IMR-90 (cell line): Measurements from ENCODE around the gene CEP43. TPM values are rescaled to one million over a fixed set of nuclear protein-coding genes. Genes with fewer than 3 reads are reported as not detected.

Experiments
- ATAC-seq: fragments of 200-7000 bp; cut with Tn5 transposase; 2 replicates; pipeline ENCODE4 v1.9.1; 2020; ENCODE audit warnings: low read depth, mild to moderate bottlenecking, moderate library complexity
- BruUV-seq: library from RNA; stranded (reverse); fragments of 400-500 nt; replicated peaks from 2 replicates; lab custom pipeline; 2021; lab: Mats Ljungman, UMichigan
- CTCF ChIA-PET: fragments of 300-600 bp; formaldehyde crosslinking; extraction: SDS; loops from one replicate; lab custom pipeline; 2021; ENCODE audit warnings: antibody characterized with exemption; lab: Yijun Ruan, JAX
- POLR2A ChIA-PET: fragments of 300-600 bp; sonication (Branson Sonifier 250); formaldehyde crosslinking; loops from one replicate; lab custom pipeline; 2022; ENCODE audit warnings: antibody characterized with exemption; ENCODE audit not compliant: unreplicated experiment; lab: Charles Lee
- DNase-seq: peaks from one replicate; pipeline ENCODE4 v3.0.0; 2013
- H2AFZ ChIP-seq: replicated peaks from 2 replicates; pipeline ENCODE3; 2013; ENCODE audit warnings: low read length, mild to moderate bottlenecking; ENCODE audit not compliant: poor library complexity
- H2AK5ac ChIP-seq: 2 replicates; pipeline ENCODE4 v1.6.1; 2013; ENCODE audit warnings: low read depth, low read length, inconsistent platforms
- H2AK9ac ChIP-seq: replicated peaks from 2 replicates; pipeline ENCODE3; 2013; ENCODE audit warnings: mild to moderate bottlenecking, low read depth, low read length, moderate library complexity; ENCODE audit not compliant: poor library complexity
- H2BK120ac ChIP-seq: 2 replicates; pipeline ENCODE4 v1.6.1; 2013; ENCODE audit warnings: low read depth, low read length, inconsistent platforms
- H2BK15ac ChIP-seq: 3 replicates; pipeline ENCODE4 v1.6.1; 2013; ENCODE audit warnings: low read depth, low read length, inconsistent platforms
- H2BK20ac ChIP-seq: 2 replicates; pipeline ENCODE4 v1.6.1; 2013; ENCODE audit warnings: low read depth, mild to moderate bottlenecking, inconsistent platforms, low read length, moderate library complexity
- H2BK5ac ChIP-seq: 2 replicates; pipeline ENCODE4 v1.6.1; 2013; ENCODE audit warnings: mild to moderate bottlenecking, low read depth, low read length, inconsistent platforms; ENCODE audit not compliant: poor library complexity, severe bottlenecking
- H3K14ac ChIP-seq: replicated peaks from 2 replicates; pipeline ENCODE4 v1.6.1; 2013; ENCODE audit warnings: low read depth, low read length, inconsistent platforms
- H3K18ac ChIP-seq: 2 replicates; pipeline ENCODE4 v1.6.1; 2013; ENCODE audit warnings: low read depth, low read length, control low read depth
- H3K23ac ChIP-seq: 2 replicates; pipeline ENCODE4 v1.6.1; 2013; ENCODE audit warnings: low read depth, low read length, inconsistent platforms
- H3K27ac ChIP-seq: 2 replicates; pipeline ENCODE4 v1.5.1; 2013; ENCODE audit warnings: mild to moderate bottlenecking, control low read depth, low read length; ENCODE audit not compliant: insufficient read depth
- H3K27me3 ChIP-seq: 2 replicates; pipeline ENCODE4 v1.6.1; 2013; ENCODE audit warnings: low read length; ENCODE audit not compliant: control insufficient read depth, insufficient read depth
- H3K36me3 ChIP-seq: 2 replicates; pipeline ENCODE4 v1.6.1; 2013; ENCODE audit warnings: low read length, mixed read lengths; ENCODE audit not compliant: control insufficient read depth, insufficient read depth
- H3K4ac ChIP-seq: 2 replicates; pipeline ENCODE4 v1.6.1; 2013; ENCODE audit warnings: low read depth, low read length, inconsistent platforms
- H3K4me1 ChIP-seq: 2 replicates; pipeline ENCODE4 v1.6.1; 2013; ENCODE audit warnings: low read length, mixed read lengths; ENCODE audit not compliant: control insufficient read depth, insufficient read depth
- H3K4me2 ChIP-seq: 2 replicates; pipeline ENCODE4 v1.6.1; 2013; ENCODE audit warnings: low read depth, mild to moderate bottlenecking, control low read depth, low read length, moderate library complexity
- H3K4me3 ChIP-seq: 2 replicates; pipeline ENCODE4 v1.5.1; 2013; ENCODE audit warnings: low read depth, mild to moderate bottlenecking, control low read depth, low read length, moderate library complexity; ENCODE audit not compliant: insufficient read depth
- H3K56ac ChIP-seq: 2 replicates; pipeline ENCODE4 v1.6.1; 2013; ENCODE audit warnings: low read length, inconsistent platforms; ENCODE audit not compliant: insufficient read depth; ENCODE audit errors: extremely low read depth
- H3K79me1 ChIP-seq, 2 experiments: 2 replicates each; pipeline ENCODE4 v1.6.1; 2013; ENCODE audit warnings: low read length in 2 of 2, inconsistent platforms in 1 of 2, low read depth in 1 of 2
- H3K9ac ChIP-seq: 2 replicates; pipeline ENCODE4 v1.6.1; 2013; ENCODE audit warnings: low read depth, low read length, control low read depth
- H3K9me1 ChIP-seq: 2 replicates; pipeline ENCODE4 v1.6.1; 2013; ENCODE audit warnings: low read length, inconsistent platforms; ENCODE audit not compliant: insufficient read depth
- H3K9me3 ChIP-seq: 2 replicates; pipeline ENCODE4 v1.6.1; 2013; ENCODE audit warnings: low read length; ENCODE audit not compliant: control insufficient read depth, insufficient read depth
- H4K20me1 ChIP-seq: 2 replicates; pipeline ENCODE4 v1.6.1; 2013; ENCODE audit warnings: low read length, inconsistent platforms; ENCODE audit not compliant: insufficient read depth
- H4K5ac ChIP-seq: 2 replicates; pipeline ENCODE4 v1.6.1; 2013; ENCODE audit warnings: mild to moderate bottlenecking, low read depth, low read length, control low read depth
- H4K8ac ChIP-seq, 2 experiments: 2 replicates each; pipeline ENCODE4 v1.6.1; 2013; ENCODE audit warnings: low read depth in 2 of 2, low read length in 2 of 2, control low read depth in 1 of 2, inconsistent platforms in 1 of 2
- H4K91ac ChIP-seq: 2 replicates; pipeline ENCODE4 v1.6.1; 2013; ENCODE audit warnings: low read depth, low read length, inconsistent platforms; ENCODE audit not compliant: insufficient read depth
- CEBPB ChIP-seq: IDR thresholded peaks from 2 replicates; pipeline ENCODE4 v1.6.1; 2012; ENCODE audit warnings: low read depth, low read length, improper control_type of control experiment
- ELK1 ChIP-seq: fragments of 150-350 bp; IDR thresholded peaks from 2 replicates; pipeline ENCODE4 v1.6.1; 2016; ENCODE audit warnings: low read depth, mild to moderate bottlenecking, low read length, moderate library complexity, borderline replicate concordance
- FOS ChIP-seq: fragments of 150-350 bp; IDR thresholded peaks from 2 replicates; pipeline ENCODE4 v1.6.1; 2016; ENCODE audit warnings: low read depth, low read length
- MAFK ChIP-seq: IDR thresholded peaks from 2 replicates; pipeline ENCODE4 v1.6.1; 2012; ENCODE audit warnings: low read depth, low read length, improper control_type of control experiment
- NFE2L2 ChIP-seq: fragments of 150-350 bp; IDR thresholded peaks from 2 replicates; pipeline ENCODE4 v1.6.1; 2016; ENCODE audit warnings: low read depth, mild to moderate bottlenecking, low read length
- RAD21 ChIP-seq: IDR thresholded peaks from 2 replicates; pipeline ENCODE4 v1.6.1; 2012; ENCODE audit warnings: low read length, improper control_type of control experiment
- WGBS, 2 experiments: methylation state at CpG; one replicate each; pipeline versions ENCODE4 v1.1.5 to v1.1.7; 2013; ENCODE audit warnings: missing lambda C conversion rate in 2 of 2; ENCODE audit not compliant: insufficient read length in 1 of 2; ENCODE audit errors: extremely low coverage in 2 of 2; 5-methylcytosine and 5-hydroxymethylcytosine counted together
- dilution Hi-C: fragments of 300-500 bp; cut with HindIII; formaldehyde crosslinking; loops from one replicate; pipeline ENCODE4 v1.14.3; 2018; ENCODE audit warnings: low sequenced_read_pairs; ENCODE audit not compliant: unreplicated experiment
- in situ Hi-C: fragments of 300-500 bp; cut with MboI; formaldehyde crosslinking; loops from 3 replicates; pipeline ENCODE4 v1.14.3; 2019; ENCODE audit warnings: low sequenced_read_pairs, inconsistent platforms, mixed read lengths
- intact Hi-C: fragments of 100-400 bp; cut with micrococcal nuclease; formaldehyde crosslinking; loops from 2 replicates; pipeline ENCODE4 v1.10.0; 2022
- polyA plus RNA-seq, 3 experiments: library from polyadenylated mRNA; depleted of rRNA; stranded (reverse); fragments of >200 nt; gene quantifications; 2 replicates each; pipeline ENCODE4 v1.2.3, GENCODE V29; 2012; ENCODE audit warnings: low replicate concordance in 1 of 3
- total RNA-seq: library from RNA; depleted of rRNA; stranded (reverse); fragments of >200 nt; gene quantifications from 2 replicates; pipeline ENCODE4 v1.2.3, GENCODE V29; 2012

Gene CEP43
- total and polyA plus RNA-seq, 2 of the 4 experiments (the other 2 are of a cell fraction), result 8.6 to 10.7 TPM

DNA sequence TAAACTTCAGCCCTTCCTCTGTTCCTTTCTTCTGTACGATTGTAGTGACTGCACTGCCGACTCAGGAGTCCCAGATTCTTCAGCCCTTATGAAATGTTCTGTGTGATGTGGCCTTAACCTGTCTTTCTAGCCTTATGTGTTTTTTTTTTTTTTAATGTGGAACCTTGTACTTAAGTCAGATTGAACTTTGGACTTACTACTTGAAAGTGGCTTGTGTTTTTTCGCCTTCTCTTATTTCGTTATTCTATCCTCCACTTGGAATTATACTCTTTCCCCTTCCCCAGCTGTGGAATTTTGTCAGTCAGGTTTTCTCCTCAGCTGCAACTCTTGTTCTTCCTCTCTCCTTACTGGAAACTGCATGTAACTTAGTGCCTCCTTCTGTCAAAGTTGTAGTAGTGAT is 8.8 kb downstream of the CEP43 start (continued):
- no peak for TF ChIP-seq RAD21
- no peak for TF ChIP-seq NFE2L2

GRCh38 chr6:167013067-167013466 is 13.9 kb downstream of the CEP43 start:
- intact Hi-C loops, result no loop called here
- H4K20me1 ChIP-seq, result no peaks in the 10 kb centered on the region
- no peak overlapping the region for H3K27ac ChIP-seq
- no peak overlapping the region for H3K23ac ChIP-seq
- H3K14ac ChIP-seq, result no peak overlapping the region
- no peak overlapping the region for H3K4me2 ChIP-seq
- H3K4me3 ChIP-seq, result no peak overlapping the region
- no peak for ATAC-seq
- H3K4me1 ChIP-seq, result no peaks in the 10 kb centered on the region
- H2AFZ ChIP-seq, result no peak overlapping the region
- in situ Hi-C loops, result no loop called here
- no peak overlapping the region for H2BK5ac ChIP-seq
- no peaks in the 10 kb centered on the region for H3K9me3 ChIP-seq
- no peak overlapping the region for H2BK20ac ChIP-seq
- POLR2A ChIA-PET, result no interaction called here
- no peaks in the 10 kb centered on the region for H3K27me3 ChIP-seq
- no peak overlapping the region for H2BK15ac ChIP-seq
- dilution Hi-C loops, result no loop called here
- DNase-seq, result no peak
- H4K91ac ChIP-seq, result no peak overlapping the region
- no peak overlapping the region for H4K5ac ChIP-seq
- CTCF ChIA-PET, result interaction anchor here (0.5 kb wide), 1 partner anchor 8 kb away, joined by 3 read pairs; no protein-coding TSS in a partner anchor
- no peak overlapping the region for H2BK120ac ChIP-seq
- no peak overlapping the region for H3K56ac ChIP-seq
- WGBS, 2 experiments, result no CpG with 5 or more reads among the region's 1 CpG
- H3K79me1 ChIP-seq, result peaks cover 3% of the 10 kb centered on the region in 2 experiments; a peak in 3 of 4 replicates
- H3K9me1 ChIP-seq, result peaks cover 4% of the 10 kb centered on the region
- H3K18ac ChIP-seq, result no peak overlapping the region
- BruUV-seq, result no TSS peak
- no peak overlapping the region for H2AK5ac ChIP-seq
- H2AK9ac ChIP-seq, result no peak overlapping the region
- no peak overlapping the region for H3K4ac ChIP-seq
- no peak overlapping the region for H3K9ac ChIP-seq
- H4K8ac ChIP-seq, result no peak overlapping the region
- peaks cover 12% of the 10 kb centered on the region for H3K36me3 ChIP-seq
- TF ChIP-seq CEBPB (no peak), MAFK (no peak), ELK1 (no peak), RAD21 (no peak), FOS (no peak)
